GM18498 (cell line): ENCODE measurements around the gene EYA2.

Experiments used
- ATAC-seq: cut with Tn5 transposase; IDR thresholded peaks from one replicate; pipeline ENCODE4 v1.9.1; 2021; ENCODE audit warnings: mild to moderate bottlenecking, moderate library complexity; ENCODE audit not compliant: unreplicated experiment

The EYA2 gene

GRCh38 chr20:47216819-47217410 is 322.3 kb downstream of the EYA2 start:
- no peak for ATAC-seq

GRCh38 chr20:47217482-47218446 is 323.1 kb downstream of the EYA2 start:
- no peak for ATAC-seq

- ATAC-seq, result no peak
These were observed 325.5 kb downstream of the EYA2 start for GRCh38 chr20:47220161-47220582.

GRCh38 chr20:47221036-47221625 is 326.5 kb downstream of the EYA2 start:
- no peak for ATAC-seq

GRCh38 chr20:47222468-47223119 is 328.0 kb downstream of the EYA2 start:
- no peak for ATAC-seq

- no peak for ATAC-seq
These were observed 329.3 kb downstream of the EYA2 start for GRCh38 chr20:47223896-47224295.

GRCh38 chr20:47224300-47224791 is 329.7 kb downstream of the EYA2 start:
- no peak for ATAC-seq

- ATAC-seq, result no peak
These were observed 330.2 kb downstream of the EYA2 start for GRCh38 chr20:47224857-47225256.

GRCh38 chr20:47225458-47225857 is 330.8 kb downstream of the EYA2 start:
- no peak for ATAC-seq

- no peak for ATAC-seq
These were observed 332.5 kb downstream of the EYA2 start for GRCh38 chr20:47227119-47227518.

GRCh38 chr20:47227576-47227975 is 332.9 kb downstream of the EYA2 start:
- ATAC-seq, result no peak

GRCh38 chr20:47228654-47229053 is 334.0 kb downstream of the EYA2 start:
- no peak for ATAC-seq

GRCh38 chr20:47230811-47231256 is 336.2 kb downstream of the EYA2 start:
- ATAC-seq, result no peak

GRCh38 chr20:47231382-47232039 is 336.9 kb downstream of the EYA2 start:
- ATAC-seq, result no peak

GRCh38 chr20:47232518-47232917 is 337.9 kb downstream of the EYA2 start:
- no peak for ATAC-seq

GRCh38 chr20:47233333-47234188 is 338.9 kb downstream of the EYA2 start:
- no peak for ATAC-seq

- no peak for ATAC-seq
These were observed 340.5 kb downstream of the EYA2 start for GRCh38 chr20:47235111-47235510.

- no peak for ATAC-seq
These were observed 341.4 kb downstream of the EYA2 start for GRCh38 chr20:47235853-47236638.

- ATAC-seq, result no peak
These were observed 341.9 kb downstream of the EYA2 start for GRCh38 chr20:47236639-47236900.
